ENCODE measurements around the gene QKI. TPM values are rescaled to one million over a fixed set of nuclear protein-coding genes. Genes with fewer than 3 reads are reported as not detected.
"Not testable (repeated sequence)": the region's sequence is repeated elsewhere in the genome, so short reads cannot be mapped to it uniquely, and the experiment has no call there.

Gene QKI
- total RNA-seq, 2 donors from 2014 or later, result 366 to 434 TPM

- DNase-seq (ENCODE audit: low spot score), result no peak
- H3K9me3 ChIP-seq, result peaks cover 0 to 13% of the 10 kb centered on the region in 2 donors
- H3K27me3 ChIP-seq, result no peaks in the 10 kb centered on the region
- no peaks in the 10 kb centered on the region for H3K36me3 ChIP-seq
- no peak for TF ChIP-seq CTCF (IDR thresholded peaks at IDR 0.05)
- H3K4me3 ChIP-seq, result no peak overlapping the region
- H3K27ac ChIP-seq, result no peak overlapping the region
- peaks cover 0 to 49% of the 10 kb centered on the region in 2 donors for H3K4me1 ChIP-seq
Measured at GRCh38 chr6:163470611-163471010, 56.1 kb downstream of the QKI start.

GRCh38 chr6:163474581-163474980, 60.1 kb downstream of the QKI start:
- no peak overlapping the region for H3K27ac ChIP-seq

GRCh38 chr6:163476946-163477345, 62.4 kb downstream of the QKI start:
- peaks cover 36% of the 10 kb centered on the region for H3K36me3 ChIP-seq
- not testable (repeated sequence) for DNase-seq (ENCODE audit: low spot score); H3K27ac ChIP-seq; H3K27me3 ChIP-seq; H3K4me3 ChIP-seq; H3K9me3 ChIP-seq
- H3K4me1 ChIP-seq, result peaks cover 0 to 33% of the 10 kb centered on the region in 2 donors

More at GRCh38 chr6:163474581-163474980, 60.1 kb downstream of the QKI start:
- peaks cover 0 to 13% of the 10 kb centered on the region in 2 donors for H3K9me3 ChIP-seq
- H3K4me1 ChIP-seq, result peaks cover 0 to 28% of the 10 kb centered on the region in 2 donors
- no peaks in the 10 kb centered on the region for H3K27me3 ChIP-seq
- no peak for TF ChIP-seq CTCF (IDR thresholded peaks at IDR 0.05)
- no peak overlapping the region for H3K4me3 ChIP-seq
- H3K36me3 ChIP-seq, result peaks cover 14% of the 10 kb centered on the region
- DNase-seq (ENCODE audit: low spot score), result no peak

GRCh38 chr6:163483107-163483506, 68.6 kb downstream of the QKI start:
- Histone ChIP-seq H3K27me3 (no peaks in the 10 kb centered on the region), H3K36me3 (peaks cover 40% of the 10 kb centered on the region), H3K9me3 (no peaks in the 10 kb centered on the region), H3K4me3 (no peak overlapping the region), H3K27ac (no peak overlapping the region), H3K4me1 (peaks cover 0 to 55% of the 10 kb centered on the region in 2 donors)
- TF ChIP-seq CTCF (IDR thresholded peaks at IDR 0.05), result no peak
- no peak for DNase-seq (ENCODE audit: low spot score)

GRCh38 chr6:163485388-163485851, 70.9 kb downstream of the QKI start:
- no peak overlapping the region for H3K4me3 ChIP-seq
- no peak for TF ChIP-seq CTCF (IDR thresholded peaks at IDR 0.05)
- H3K36me3 ChIP-seq, result peaks cover 18% of the 10 kb centered on the region
- DNase-seq (ENCODE audit: low spot score), result no peak
- no peaks in the 10 kb centered on the region for H3K27me3 ChIP-seq
- H3K9me3 ChIP-seq, result no peaks in the 10 kb centered on the region
- peaks cover 0 to 76% of the 10 kb centered on the region in 2 donors for H3K4me1 ChIP-seq
- H3K27ac ChIP-seq, result no peak overlapping the region

GRCh38 chr6:163486821-163487220, 72.3 kb downstream of the QKI start:
- Histone ChIP-seq H3K9me3 (no peaks in the 10 kb centered on the region), H3K36me3 (peaks cover 5% of the 10 kb centered on the region), H3K4me1 (peaks cover 0 to 85% of the 10 kb centered on the region in 2 donors), H3K4me3 (no peak overlapping the region), H3K27ac (no peak overlapping the region), H3K27me3 (no peaks in the 10 kb centered on the region)
- TF ChIP-seq CTCF (IDR thresholded peaks at IDR 0.05), result no peak
- no peak for DNase-seq (ENCODE audit: low spot score)
